ENCODE data around the gene KIF19.
"Not testable (repeated sequence)": the region's sequence is repeated elsewhere in the genome, so short reads cannot be mapped to it uniquely, and the experiment has no call there.

KIF19 gene

GRCh38 chr17:74325743-74326379 is at the start of gene KIF19:
Gene KIF19 (plus strand): TSS chr17:74326226. CDS start chr17:74326350, 124 bp downstream.
- in situ Hi-C loops (cut with MboI; ENCODE audit: low sequenced_read_pairs) = no loop called here

GRCh38 chr17:74276541-74277009 is 49.5 kb upstream of the KIF19 start:
- in situ Hi-C loops (cut with MboI; ENCODE audit: low sequenced_read_pairs) = no loop called here

GRCh38 chr17:74277935-74278334 is 48.1 kb upstream of the KIF19 start:
- in situ Hi-C loops (cut with MboI; ENCODE audit: low sequenced_read_pairs) = no loop called here

- in situ Hi-C loops (cut with MboI; ENCODE audit: low sequenced_read_pairs) = not testable (repeated sequence)
Observed at GRCh38 chr17:74279617-74280016, 46.4 kb upstream of the KIF19 start.

GRCh38 chr17:74280093-74280513 is 45.9 kb upstream of the KIF19 start:
- in situ Hi-C loops (cut with MboI; ENCODE audit: low sequenced_read_pairs) = no loop called here

GRCh38 chr17:74281799-74282198 is 44.2 kb upstream of the KIF19 start:
- in situ Hi-C loops (cut with MboI; ENCODE audit: low sequenced_read_pairs) = no loop called here

GRCh38 chr17:74282274-74282586 is 43.8 kb upstream of the KIF19 start:
- in situ Hi-C loops (cut with MboI; ENCODE audit: low sequenced_read_pairs) = not testable (repeated sequence)

- in situ Hi-C loops (cut with MboI; ENCODE audit: low sequenced_read_pairs) = no loop called here
Observed at GRCh38 chr17:74282587-74283370, 43.2 kb upstream of the KIF19 start.

GRCh38 chr17:74283371-74283673 is 42.7 kb upstream of the KIF19 start:
- in situ Hi-C loops (cut with MboI; ENCODE audit: low sequenced_read_pairs) = no loop called here

GRCh38 chr17:74287031-74287602 is 38.9 kb upstream of the KIF19 start:
- in situ Hi-C loops (cut with MboI; ENCODE audit: low sequenced_read_pairs) = no loop called here

GRCh38 chr17:74288785-74289184 is 37.2 kb upstream of the KIF19 start:
- in situ Hi-C loops (cut with MboI; ENCODE audit: low sequenced_read_pairs) = no loop called here

- in situ Hi-C loops (cut with MboI; ENCODE audit: low sequenced_read_pairs) = no loop called here
Observed at GRCh38 chr17:74289688-74290087, 36.3 kb upstream of the KIF19 start.

- in situ Hi-C loops (cut with MboI; ENCODE audit: low sequenced_read_pairs) = no loop called here
Observed at GRCh38 chr17:74290340-74290739, 35.7 kb upstream of the KIF19 start.

GRCh38 chr17:74292495-74292894 is 33.5 kb upstream of the KIF19 start:
- in situ Hi-C loops (cut with MboI; ENCODE audit: low sequenced_read_pairs) = no loop called here

GRCh38 chr17:74295625-74296547 is 30.1 kb upstream of the KIF19 start:
- in situ Hi-C loops (cut with MboI; ENCODE audit: low sequenced_read_pairs) = no loop called here

GRCh38 chr17:74296548-74296936 is 29.5 kb upstream of the KIF19 start:
- in situ Hi-C loops (cut with MboI; ENCODE audit: low sequenced_read_pairs) = no loop called here

GRCh38 chr17:74297941-74298340 is 28.1 kb upstream of the KIF19 start:
- in situ Hi-C loops (cut with MboI; ENCODE audit: low sequenced_read_pairs) = no loop called here

GRCh38 chr17:74298778-74299177 is 27.2 kb upstream of the KIF19 start:
- in situ Hi-C loops (cut with MboI; ENCODE audit: low sequenced_read_pairs) = no loop called here

GRCh38 chr17:74299226-74300009 is 26.6 kb upstream of the KIF19 start:
- in situ Hi-C loops (cut with MboI; ENCODE audit: low sequenced_read_pairs) = no loop called here

GRCh38 chr17:74303305-74303704 is 22.7 kb upstream of the KIF19 start:
- in situ Hi-C loops (cut with MboI; ENCODE audit: low sequenced_read_pairs) = no loop called here
